ENCODE data around the gene RAD51D. TPM values are rescaled to one million over a fixed set of nuclear protein-coding genes. Genes with fewer than 3 reads are reported as not detected.
"Not testable (repeated sequence)": the region's sequence is repeated elsewhere in the genome, so short reads cannot be mapped to it uniquely, and the experiment has no call there.

RAD51D gene
- polyA plus RNA-seq, 1 donor (not counting 4 experiments of a cell fraction or from before 2014, with no cell fraction given), result 4.9 TPM

- dilution Hi-C loops (cut with MboI; ENCODE audit: extremely low pct_ligation_motif_present, low sequenced_read_pairs), result no loop called here
- no peak overlapping the region for H3K4me3 ChIP-seq (ENCODE audit: control insufficient read depth in 2 of 3, extremely low read depth in 1 of 3, insufficient read depth in 2 of 3, low read depth in 1 of 3, low read length in 3 of 3)
- no peaks in the 10 kb centered on the region for H3K79me2 ChIP-seq (ENCODE audit: control insufficient read depth, insufficient read depth, low read length)
- peaks cover 7% of the 10 kb centered on the region for H3K4me1 ChIP-seq (ENCODE audit: control insufficient read depth, extremely low read depth, insufficient read depth, low read length)
- peak overlapping the region; percentile 16 for H3K9ac ChIP-seq (ENCODE audit: control insufficient read depth, extremely low read depth, insufficient read depth, low read length)
- peak overlapping the region; percentile 64 for H3K27ac ChIP-seq (ENCODE audit: control insufficient read depth, insufficient read depth, low read length)
- no peak for TF ChIP-seq CTCF (optimal IDR thresholded peaks at IDR 0.05 in 1 of 3, IDR thresholded peaks at IDR 0.05 in 1 of 3, conservative IDR thresholded peaks at IDR 0.05 in 1 of 3; ENCODE audit: extremely low read depth in 1 of 3, insufficient read depth in 2 of 3, low read length in 3 of 3)
- H3K9me1 ChIP-seq (ENCODE audit: control insufficient read depth, extremely low read depth, insufficient read depth, low read length), result no peaks in the 10 kb centered on the region
- no peaks in the 10 kb centered on the region for H3K36me3 ChIP-seq (ENCODE audit: control insufficient read depth in 2 of 2, extremely low read depth in 1 of 2, insufficient read depth in 2 of 2, low read length in 2 of 2)
- DNase-seq (ENCODE audit: low read depth, low spot score) (no peak), FAIRE-seq (peak; percentile 59)
- H3K9me3 ChIP-seq (ENCODE audit: control insufficient read depth, low read depth, low read length), result no peaks in the 10 kb centered on the region
- no peaks in the 10 kb centered on the region for H4K20me1 ChIP-seq (ENCODE audit: control insufficient read depth, extremely low read depth, insufficient read depth, low read length)
- no peaks in the 10 kb centered on the region for H3K27me3 ChIP-seq (ENCODE audit: control insufficient read depth, extremely low read depth, insufficient read depth, low read length)
- no peak overlapping the region for H3K4me2 ChIP-seq (ENCODE audit: control insufficient read depth, extremely low read depth, insufficient read depth, low read depth, low read length)
- H2AFZ ChIP-seq (ENCODE audit: control insufficient read depth, low read length), result peak overlapping the region; percentile 83
Observed at GRCh38 chr17:35094902-35095301, 24.8 kb downstream of the RAD51D start.

GRCh38 chr17:35090707-35091106 lies 29.0 kb downstream of the RAD51D start:
- H3K4me2 ChIP-seq (ENCODE audit: control insufficient read depth, extremely low read depth, insufficient read depth, low read depth, low read length); H3K27ac ChIP-seq (ENCODE audit: control insufficient read depth, insufficient read depth, low read length); DNase-seq (ENCODE audit: low read depth, low spot score); H3K9me1 ChIP-seq (ENCODE audit: control insufficient read depth, extremely low read depth, insufficient read depth, low read length); FAIRE-seq; H3K9ac ChIP-seq (ENCODE audit: control insufficient read depth, extremely low read depth, insufficient read depth, low read length); H3K27me3 ChIP-seq (ENCODE audit: control insufficient read depth, extremely low read depth, insufficient read depth, low read length); H3K36me3 ChIP-seq (ENCODE audit: control insufficient read depth in 2 of 2, extremely low read depth in 1 of 2, insufficient read depth in 2 of 2, low read length in 2 of 2); H2AFZ ChIP-seq (ENCODE audit: control insufficient read depth, low read length); H4K20me1 ChIP-seq (ENCODE audit: control insufficient read depth, extremely low read depth, insufficient read depth, low read length); H3K9me3 ChIP-seq (ENCODE audit: control insufficient read depth, low read depth, low read length); dilution Hi-C loops (cut with MboI; ENCODE audit: extremely low pct_ligation_motif_present, low sequenced_read_pairs); H3K4me3 ChIP-seq (ENCODE audit: control insufficient read depth in 2 of 3, extremely low read depth in 1 of 3, insufficient read depth in 2 of 3, low read depth in 1 of 3, low read length in 3 of 3): not testable (repeated sequence)
- peaks cover 32% of the 10 kb centered on the region for H3K79me2 ChIP-seq (ENCODE audit: control insufficient read depth, insufficient read depth, low read length)
- peaks cover 36% of the 10 kb centered on the region for H3K4me1 ChIP-seq (ENCODE audit: control insufficient read depth, extremely low read depth, insufficient read depth, low read length)

- H3K79me2 ChIP-seq (ENCODE audit: control insufficient read depth, insufficient read depth, low read length), result peaks cover 32% of the 10 kb centered on the region
- peak overlapping the region; percentile 90 for H3K4me2 ChIP-seq (ENCODE audit: control insufficient read depth, extremely low read depth, insufficient read depth, low read depth, low read length)
- H3K9me3 ChIP-seq (ENCODE audit: control insufficient read depth, low read depth, low read length), result no peaks in the 10 kb centered on the region
- DNase-seq (ENCODE audit: low read depth, low spot score) (no peak), FAIRE-seq (peak; percentile 89)
- H3K4me3 ChIP-seq (ENCODE audit: control insufficient read depth in 2 of 3, extremely low read depth in 1 of 3, insufficient read depth in 2 of 3, low read depth in 1 of 3, low read length in 3 of 3), result peak overlapping the region; percentile 4 to 60 (median 9)
- H3K36me3 ChIP-seq (ENCODE audit: control insufficient read depth in 2 of 2, extremely low read depth in 1 of 2, insufficient read depth in 2 of 2, low read length in 2 of 2), result no peaks in the 10 kb centered on the region
- peak overlapping the region; percentile 96 for H2AFZ ChIP-seq (ENCODE audit: control insufficient read depth, low read length)
- H3K27me3 ChIP-seq (ENCODE audit: control insufficient read depth, extremely low read depth, insufficient read depth, low read length), result no peaks in the 10 kb centered on the region
- dilution Hi-C loops (cut with MboI; ENCODE audit: extremely low pct_ligation_motif_present, low sequenced_read_pairs), result no loop called here
- peak overlapping the region; percentile 90 for H3K27ac ChIP-seq (ENCODE audit: control insufficient read depth, insufficient read depth, low read length)
- no peaks in the 10 kb centered on the region for H3K9me1 ChIP-seq (ENCODE audit: control insufficient read depth, extremely low read depth, insufficient read depth, low read length)
- TF ChIP-seq CTCF (optimal IDR thresholded peaks at IDR 0.05 in 1 of 3, IDR thresholded peaks at IDR 0.05 in 1 of 3, conservative IDR thresholded peaks at IDR 0.05 in 1 of 3; ENCODE audit: extremely low read depth in 1 of 3, insufficient read depth in 2 of 3, low read length in 3 of 3) (peak in 2 of 3 experiments; percentile 12 to 22), EZH2 (IDR thresholded peaks at IDR 0.05; ENCODE audit: low read length) (no peak)
- H4K20me1 ChIP-seq (ENCODE audit: control insufficient read depth, extremely low read depth, insufficient read depth, low read length), result no peaks in the 10 kb centered on the region
- H3K9ac ChIP-seq (ENCODE audit: control insufficient read depth, extremely low read depth, insufficient read depth, low read length), result peak overlapping the region; percentile 80
- H3K4me1 ChIP-seq (ENCODE audit: control insufficient read depth, extremely low read depth, insufficient read depth, low read length), result peaks cover 42% of the 10 kb centered on the region
Observed at GRCh38 chr17:35089586-35090296, 29.9 kb downstream of the RAD51D start.

All from keratinocyte (primary cell).